HG03039 (cell line): Measurements from ENCODE around the gene SFSWAP.

Source experiments
- ATAC-seq: cut with Tn5 transposase; IDR thresholded peaks from one replicate; pipeline ENCODE4 v1.9.1; 2021; ENCODE audit warnings: mild to moderate bottlenecking, moderate library complexity; ENCODE audit not compliant: unreplicated experiment

Gene SFSWAP

GRCh38 chr12:131848753-131849152 lies 137.9 kb downstream of the SFSWAP start:
- no peak for ATAC-seq
